HEK293 (cell line): Measurements from ENCODE around the gene LSM7.

Experiments
- CTCF ChIA-PET: fragments of 350-600 bp; formaldehyde crosslinking; extraction: SDS; loops from one replicate; lab custom pipeline; 2021; ENCODE audit warnings: antibody characterized with exemption; lab: Yijun Ruan, JAX
- POLR2A ChIA-PET: fragments of 300-600 bp; formaldehyde crosslinking; extraction: SDS; loops from one replicate; lab custom pipeline; 2020; ENCODE audit warnings: antibody characterized with exemption, inconsistent platforms; lab: Yijun Ruan, JAX
- H3K27ac ChIP-seq: fragments of 200-500 bp; sonication (Bioruptor generic); 2 replicates; pipeline ENCODE4 v1.5.1; 2014; ENCODE audit warnings: low read depth, low read length, control low read depth, inconsistent platforms; ENCODE audit errors: extremely low read depth
- H3K36me3 ChIP-seq, 2 experiments: fragments of 200-500 bp in 1 of 2; sonication (Bioruptor generic) in 1 of 2; 1 replicate in 1 of 2; 2 replicates in 1 of 2; pipeline ENCODE4 v1.5.1; 2014 to 2017; ENCODE audit warnings: inconsistent platforms in 2 of 2, low read length in 2 of 2; ENCODE audit not compliant: control insufficient read depth in 2 of 2, insufficient read depth in 1 of 2
- H3K4me1 ChIP-seq: fragments of 200-500 bp; sonication (Bioruptor generic); 2 replicates; pipeline ENCODE4 v1.5.1; 2014; ENCODE audit warnings: mild to moderate bottlenecking, low read length, inconsistent platforms; ENCODE audit not compliant: control insufficient read depth, insufficient read depth
- H3K4me3 ChIP-seq: 2 replicates; pipeline ENCODE4 v1.5.1; 2011; ENCODE audit warnings: low read depth, mild to moderate bottlenecking, control low read depth, low read length, moderate library complexity
- H3K9me3 ChIP-seq: fragments of 200-500 bp; sonication (Bioruptor generic); 2 replicates; pipeline ENCODE4 v1.5.1; 2014; ENCODE audit warnings: low read depth, low read length, inconsistent platforms; ENCODE audit not compliant: control insufficient read depth, insufficient read depth
- EGR2 ChIP-seq: fragments of 450-650 bp; formaldehyde crosslinking; IDR thresholded peaks from 2 replicates; pipeline ENCODE4 v1.5.1; 2016; ENCODE audit warnings: low read depth, missing biosample characterization, missing genetic modification characterization
- GLI4 ChIP-seq: fragments of 450-650 bp; formaldehyde crosslinking; IDR thresholded peaks from 2 replicates; pipeline ENCODE4 v1.5.1; 2016; ENCODE audit warnings: missing biosample characterization, missing genetic modification characterization
- GLIS1 ChIP-seq: fragments of 450-650 bp; formaldehyde crosslinking; IDR thresholded peaks from 2 replicates; pipeline ENCODE4 v1.5.1; 2016; ENCODE audit warnings: missing biosample characterization, missing genetic modification characterization
- SETDB1 ChIP-seq: IDR thresholded peaks from one replicate; pipeline ENCODE4 v1.6.1; 2017; ENCODE audit warnings: mild to moderate bottlenecking, low read length, moderate library complexity, mixed read lengths; ENCODE audit not compliant: insufficient read length
- ZFHX2 ChIP-seq: fragments of 450-650 bp; formaldehyde crosslinking; conservative IDR thresholded peaks from 2 replicates; pipeline ENCODE4 v1.5.1; 2016; ENCODE audit warnings: missing biosample characterization, missing genetic modification characterization
- ZNF114 ChIP-seq: fragments of 450-650 bp; formaldehyde crosslinking; IDR thresholded peaks from 2 replicates; pipeline ENCODE4 v1.5.0; 2017; ENCODE audit warnings: missing biosample characterization, missing genetic modification characterization
- ZNF121 ChIP-seq: fragments of 450-650 bp; formaldehyde crosslinking; IDR thresholded peaks from 2 replicates; pipeline ENCODE4 v1.5.1; 2016; ENCODE audit warnings: missing biosample characterization, missing genetic modification characterization
- ZNF140 ChIP-seq: fragments of 450-650 bp; formaldehyde crosslinking; IDR thresholded peaks from 2 replicates; pipeline ENCODE4 v1.5.1; 2016; ENCODE audit warnings: missing biosample characterization, missing genetic modification characterization
- ZNF248 ChIP-seq: fragments of 450-650 bp; formaldehyde crosslinking; IDR thresholded peaks from 2 replicates; pipeline ENCODE4 v1.5.1; 2017; ENCODE audit warnings: missing biosample characterization, missing genetic modification characterization
- ZNF292 ChIP-seq: fragments of 450-650 bp; formaldehyde crosslinking; IDR thresholded peaks from 2 replicates; pipeline ENCODE4 v1.5.1; 2016; ENCODE audit warnings: low read depth, missing biosample characterization, missing genetic modification characterization, borderline replicate concordance
- ZNF416 ChIP-seq: fragments of 450-650 bp; formaldehyde crosslinking; IDR thresholded peaks from 2 replicates; pipeline ENCODE4 v1.5.1; 2016; ENCODE audit warnings: missing biosample characterization, missing genetic modification characterization
- ZNF473 ChIP-seq: fragments of 450-650 bp; formaldehyde crosslinking; IDR thresholded peaks from 2 replicates; pipeline ENCODE4 v1.5.1; 2017; ENCODE audit warnings: missing biosample characterization, missing genetic modification characterization
- ZNF501 ChIP-seq: fragments of 450-650 bp; formaldehyde crosslinking; IDR thresholded peaks from 2 replicates; pipeline ENCODE4 v1.5.1; 2016; ENCODE audit warnings: missing biosample characterization, missing genetic modification characterization
- ZNF530 ChIP-seq: fragments of 450-650 bp; formaldehyde crosslinking; IDR thresholded peaks from 2 replicates; pipeline ENCODE4 v1.5.1; 2016; ENCODE audit warnings: low read depth, missing biosample characterization, missing genetic modification characterization
- ZNF544 ChIP-seq: fragments of 450-650 bp; formaldehyde crosslinking; IDR thresholded peaks from 2 replicates; pipeline ENCODE4 v1.5.0; 2017; ENCODE audit warnings: missing biosample characterization, missing genetic modification characterization
- ZNF660 ChIP-seq: fragments of 450-650 bp; IDR thresholded peaks from 2 replicates; pipeline ENCODE4 v1.5.1; 2018; ENCODE audit warnings: missing biosample characterization, mild to moderate bottlenecking, missing genetic modification characterization
- TF ChIP-seq, protein P1 (sequence below): sonication (generic); formaldehyde crosslinking; IDR thresholded peaks from 2 replicates; pipeline ENCODE4 v1.8.1; 2022; ENCODE audit warnings: mild to moderate bottlenecking, moderate library complexity, missing genetic modification reagents
- TF ChIP-seq, protein P2 (sequence below): fragments of 450-650 bp; formaldehyde crosslinking; IDR thresholded peaks from 2 replicates; pipeline ENCODE4 v1.5.1; 2016; ENCODE audit warnings: missing biosample characterization, missing genetic modification characterization, low read depth

The LSM7 gene

DNA sequence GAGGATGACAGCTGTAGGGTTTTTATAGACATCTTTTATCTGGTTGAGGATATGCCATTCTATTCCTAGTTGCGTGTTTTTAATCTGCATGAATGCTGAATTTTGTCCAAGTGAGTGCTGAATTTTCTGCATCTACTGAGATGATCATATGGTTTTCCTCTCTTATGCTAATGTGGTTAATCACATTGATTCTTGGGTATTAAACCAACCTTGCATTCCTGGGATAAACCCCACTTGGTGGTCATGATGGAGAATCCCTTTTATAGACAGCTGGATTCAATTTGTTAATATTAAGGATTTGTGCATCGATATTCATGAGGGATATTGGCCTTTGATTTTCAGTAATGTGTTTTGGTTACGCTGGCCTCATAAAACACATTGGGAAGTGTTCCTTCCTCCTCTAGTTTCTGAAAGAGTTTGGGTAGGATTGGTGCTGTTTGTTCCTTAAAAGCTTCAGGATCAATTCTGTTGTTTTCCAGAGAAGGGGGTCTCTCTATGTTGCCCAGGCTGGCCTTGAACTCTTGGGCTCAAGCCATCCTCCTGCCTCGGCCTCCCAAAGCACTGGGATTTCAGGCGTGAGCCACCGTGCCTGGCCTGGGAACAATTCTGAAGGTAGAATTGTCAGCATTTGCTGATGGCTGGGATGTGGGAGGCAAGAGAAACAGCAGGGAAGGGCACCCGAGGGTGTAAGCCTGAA lies 13.1 kb downstream of the LSM7 start:
- no peaks in the 10 kb centered on the region for H3K4me1 ChIP-seq
- H3K4me3 ChIP-seq: no peak overlapping the region
- ChIA-PET POLR2A (interaction anchor here (1.9 kb wide), 1 partner anchor 13 kb away, joined by 6 read pairs; the partner anchor contains the start of gene LSM7), CTCF (interaction anchor here (0.6 to 1.4 kb wide), 6 partner anchors 32 to 165 kb away, joined by 3 to 5 read pairs (median 4); no protein-coding TSS in a partner anchor)
- TF ChIP-seq ZNF501 (tag by site-specific recombination) (no peak), ZNF292 (tag by site-specific recombination) (no peak), SETDB1 (peak; percentile 65), GLI4 (tag by site-specific recombination) (no peak), ZNF140 (tag by site-specific recombination) (no peak), ZNF530 (no peak), ZNF416 (no peak)
- H3K9me3 ChIP-seq: no peaks in the 10 kb centered on the region
- H3K36me3 ChIP-seq: no peaks in the 10 kb centered on the region
- no peak overlapping the region for H3K27ac ChIP-seq

DNA sequence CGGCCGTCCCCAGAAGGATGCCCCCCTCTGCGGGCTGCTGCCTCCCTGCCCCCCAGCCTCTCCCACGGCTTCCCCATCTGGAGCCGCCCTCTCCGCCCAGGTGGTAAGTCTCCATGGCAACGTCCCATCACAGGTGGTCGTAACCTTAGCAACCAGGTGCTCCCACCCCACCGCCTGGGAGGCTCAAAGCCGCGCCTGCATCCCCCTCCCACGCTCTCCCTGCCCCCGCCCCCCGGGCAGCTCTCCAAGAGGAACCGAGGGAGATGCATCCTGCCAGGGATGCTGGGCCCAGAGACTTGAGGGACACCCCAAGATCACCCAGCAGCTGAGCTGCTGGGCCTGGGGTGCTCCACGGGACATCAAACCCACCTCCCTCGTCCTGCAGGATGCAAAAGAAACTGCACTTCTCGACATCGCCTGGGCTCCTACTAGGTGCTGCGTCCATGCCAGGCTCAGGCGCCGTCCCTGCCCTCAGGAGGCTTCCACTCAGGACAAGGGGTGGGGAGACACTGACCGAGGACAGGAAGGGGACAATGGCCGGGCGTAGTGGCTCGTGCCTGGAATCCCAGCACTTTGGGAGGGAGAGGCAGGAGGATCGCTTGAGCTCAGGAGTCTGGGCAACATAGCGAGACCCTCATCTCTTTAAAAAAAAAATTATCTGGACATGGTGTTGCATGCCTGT lies 15.4 kb downstream of the LSM7 start:
- no peaks in the 10 kb centered on the region for H3K36me3 ChIP-seq
- H3K4me1 ChIP-seq: no peaks in the 10 kb centered on the region
- no peaks in the 10 kb centered on the region for H3K9me3 ChIP-seq
- no peak for TF ChIP-seq ZNF544 (tag by site-specific recombination)
- peak; percentile 81 for TF ChIP-seq GLIS1 (tag by site-specific recombination)
- TF ChIP-seq EGR2 (tag by site-specific recombination): 0 out of 2 replicates have a peak, but pooled peaks have one; percentile 43
- TF ChIP-seq ZFHX2: peak; percentile 20; the same call in 1 of the 2 replicates
- TF ChIP-seq ZNF248: no peak
- H3K27ac ChIP-seq: no peak overlapping the region
- CTCF ChIA-PET: no interaction called here
- no peak overlapping the region for H3K4me3 ChIP-seq
- POLR2A ChIA-PET: no interaction called here

- no peaks in the 10 kb centered on the region for H3K4me1 ChIP-seq
- CTCF ChIA-PET: no interaction called here
- no peak overlapping the region for H3K27ac ChIP-seq
- no peak overlapping the region for H3K4me3 ChIP-seq
- TF ChIP-seq, protein P1, sequence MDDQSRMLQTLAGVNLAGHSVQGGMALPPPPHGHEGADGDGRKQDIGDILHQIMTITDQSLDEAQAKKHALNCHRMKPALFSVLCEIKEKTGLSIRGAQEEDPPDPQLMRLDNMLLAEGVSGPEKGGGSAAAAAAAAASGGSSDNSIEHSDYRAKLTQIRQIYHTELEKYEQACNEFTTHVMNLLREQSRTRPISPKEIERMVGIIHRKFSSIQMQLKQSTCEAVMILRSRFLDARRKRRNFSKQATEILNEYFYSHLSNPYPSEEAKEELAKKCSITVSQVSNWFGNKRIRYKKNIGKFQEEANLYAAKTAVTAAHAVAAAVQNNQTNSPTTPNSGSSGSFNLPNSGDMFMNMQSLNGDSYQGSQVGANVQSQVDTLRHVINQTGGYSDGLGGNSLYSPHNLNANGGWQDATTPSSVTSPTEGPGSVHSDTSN (CRISPR knock-in tag): no peak
- TF ChIP-seq ZNF530 (no peak), ZNF114 (no peak), ZNF121 (tag by site-specific recombination) (peak; percentile 69; the same call in 1 of the 2 replicates), ZNF473 (no peak), ZNF660 (no peak)
- TF ChIP-seq, protein P2, sequence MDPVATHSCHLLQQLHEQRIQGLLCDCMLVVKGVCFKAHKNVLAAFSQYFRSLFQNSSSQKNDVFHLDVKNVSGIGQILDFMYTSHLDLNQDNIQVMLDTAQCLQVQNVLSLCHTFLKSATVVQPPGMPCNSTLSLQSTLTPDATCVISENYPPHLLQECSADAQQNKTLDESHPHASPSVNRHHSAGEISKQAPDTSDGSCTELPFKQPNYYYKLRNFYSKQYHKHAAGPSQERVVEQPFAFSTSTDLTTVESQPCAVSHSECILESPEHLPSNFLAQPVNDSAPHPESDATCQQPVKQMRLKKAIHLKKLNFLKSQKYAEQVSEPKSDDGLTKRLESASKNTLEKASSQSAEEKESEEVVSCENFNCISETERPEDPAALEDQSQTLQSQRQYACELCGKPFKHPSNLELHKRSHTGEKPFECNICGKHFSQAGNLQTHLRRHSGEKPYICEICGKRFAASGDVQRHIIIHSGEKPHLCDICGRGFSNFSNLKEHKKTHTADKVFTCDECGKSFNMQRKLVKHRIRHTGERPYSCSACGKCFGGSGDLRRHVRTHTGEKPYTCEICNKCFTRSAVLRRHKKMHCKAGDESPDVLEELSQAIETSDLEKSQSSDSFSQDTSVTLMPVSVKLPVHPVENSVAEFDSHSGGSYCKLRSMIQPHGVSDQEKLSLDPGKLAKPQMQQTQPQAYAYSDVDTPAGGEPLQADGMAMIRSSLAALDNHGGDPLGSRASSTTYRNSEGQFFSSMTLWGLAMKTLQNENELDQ: no peak
- POLR2A ChIA-PET: interaction anchor here (0.7 kb wide), 1 partner anchor 215 kb away, joined by 4 read pairs; no protein-coding TSS in a partner anchor
- H3K9me3 ChIP-seq: no peaks in the 10 kb centered on the region
- H3K36me3 ChIP-seq: no peaks in the 10 kb centered on the region
These were observed 17.3 kb downstream of the LSM7 start for GRCh38 chr19:2311093-2311492.
